DND-41 (cell line): ENCODE measurements around the gene GTPBP1.

Source experiments
- CTCF ChIP-seq: IDR thresholded peaks from 2 replicates; pipeline ENCODE4 v1.5.1; 2012; ENCODE audit warnings: borderline replicate concordance, low read length, moderate library complexity, mild to moderate bottlenecking; ENCODE audit not compliant: poor library complexity, severe bottlenecking; ENCODE audit errors: extremely low read depth
- EZH2 ChIP-seq: IDR thresholded peaks from 3 replicates; pipeline ENCODE4 v1.6.1; 2012; ENCODE audit warnings: borderline replicate concordance, low read depth, mild to moderate bottlenecking, moderate library complexity, low read length, inconsistent platforms; ENCODE audit not compliant: severe bottlenecking

DNA sequence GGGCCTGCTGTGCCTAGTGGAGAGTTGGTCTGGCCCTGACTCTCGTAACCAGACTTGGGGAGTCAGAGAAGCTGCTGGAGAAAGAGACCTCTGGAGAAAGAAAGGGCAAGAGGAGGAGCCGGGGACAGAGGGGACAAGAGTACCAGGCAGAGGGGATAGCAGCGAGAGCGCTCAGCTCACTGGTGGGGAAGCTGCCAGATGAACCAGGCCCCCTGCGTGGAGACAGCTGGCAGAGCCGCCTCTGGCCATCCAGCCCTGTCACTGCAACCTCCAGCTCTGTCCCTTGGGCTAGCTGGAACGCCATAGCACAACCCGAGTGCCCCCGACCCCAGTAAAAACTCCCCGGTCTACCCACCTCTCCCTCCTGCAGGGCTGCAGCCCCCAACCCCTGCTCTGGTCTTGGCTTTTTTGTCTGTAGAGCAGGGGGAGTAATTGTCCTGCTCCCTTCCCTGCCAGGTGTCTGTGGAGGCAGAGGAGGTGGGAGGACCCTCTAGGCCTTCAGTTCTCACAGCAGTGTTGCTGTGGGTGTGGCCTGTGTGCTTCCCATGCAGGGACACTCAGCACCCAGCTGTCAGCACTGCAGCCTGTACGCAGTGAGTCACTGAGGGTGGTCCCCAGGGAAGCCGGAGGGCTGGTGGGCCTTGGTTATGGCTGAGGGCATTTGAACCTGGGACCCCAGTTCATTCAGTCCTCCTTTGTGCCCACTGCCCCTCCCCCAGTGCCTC is 54.9 kb downstream of the GTPBP1 start:
- TF ChIP-seq CTCF, result no peak
- no peak for TF ChIP-seq EZH2
